ENCODE measurements around the gene RTP5.

Gene RTP5

DNA sequence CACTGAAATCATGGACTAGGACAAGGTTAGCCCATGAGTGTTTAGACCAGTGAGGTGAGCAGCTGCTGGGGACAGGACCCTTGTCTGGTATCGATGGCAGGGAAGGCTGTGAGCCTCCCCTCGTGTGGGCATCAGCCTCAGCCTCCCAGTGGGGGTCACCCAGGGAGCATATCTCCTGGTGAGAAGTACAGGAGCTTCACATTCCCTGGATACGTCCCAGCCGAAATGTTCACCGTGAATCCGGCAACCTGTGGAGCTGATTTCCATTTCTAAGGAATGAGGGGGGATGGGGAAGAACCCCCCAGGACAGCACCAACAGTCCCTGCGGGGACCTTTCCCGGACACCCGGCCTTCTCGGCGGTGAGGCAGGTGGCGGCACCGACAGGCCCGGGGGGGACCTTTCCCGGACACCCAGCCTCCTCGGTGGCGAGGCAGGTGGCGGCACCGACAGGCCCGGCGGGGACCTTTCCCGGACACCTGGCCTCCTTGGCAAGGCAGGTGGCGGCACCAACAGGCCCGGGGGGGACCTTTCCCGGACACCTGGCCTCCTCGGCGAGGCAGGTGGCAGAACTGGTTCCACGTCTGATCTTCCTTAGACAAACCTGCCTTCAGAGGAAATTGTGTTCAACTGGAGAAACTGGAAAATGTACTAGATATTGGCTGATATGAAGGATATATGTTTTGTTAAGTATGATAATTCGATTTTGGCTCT is 21.2 kb downstream of the RTP5 start:
- no peak for FAIRE-seq

DNA sequence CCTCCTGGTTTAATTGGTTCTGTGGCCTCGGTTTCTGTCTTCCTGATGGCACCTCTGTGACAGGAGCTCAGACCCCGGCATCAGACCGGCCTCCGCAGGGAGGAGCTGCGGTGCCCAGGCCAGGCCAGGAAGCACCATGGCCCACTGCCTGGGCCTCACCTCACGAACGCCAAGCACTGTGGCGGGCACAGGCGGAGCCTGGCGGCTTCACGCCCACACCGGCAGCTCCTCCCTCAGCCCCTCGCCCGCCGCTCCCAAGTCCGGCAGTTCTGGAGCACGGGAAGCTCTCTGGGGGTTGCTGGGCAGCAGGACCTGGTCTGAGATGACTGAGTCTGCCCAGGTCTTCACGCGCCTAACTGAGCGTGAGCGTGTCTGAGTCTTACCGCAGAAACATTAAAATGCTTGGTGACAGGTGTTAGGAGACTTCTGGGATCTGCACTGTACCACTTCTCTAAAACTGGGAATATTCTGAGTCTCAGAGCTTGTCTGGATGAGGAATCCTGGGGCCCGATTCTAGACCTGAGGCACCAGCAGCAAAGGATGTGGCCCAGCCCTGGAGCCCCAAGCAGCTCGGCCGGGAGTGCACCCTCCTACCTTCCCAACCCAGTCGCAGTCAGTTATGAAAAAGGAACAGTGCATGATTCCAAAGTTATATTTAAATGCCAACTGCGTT is 21.9 kb downstream of the RTP5 start:
- FAIRE-seq, result peak; percentile 78

DNA sequence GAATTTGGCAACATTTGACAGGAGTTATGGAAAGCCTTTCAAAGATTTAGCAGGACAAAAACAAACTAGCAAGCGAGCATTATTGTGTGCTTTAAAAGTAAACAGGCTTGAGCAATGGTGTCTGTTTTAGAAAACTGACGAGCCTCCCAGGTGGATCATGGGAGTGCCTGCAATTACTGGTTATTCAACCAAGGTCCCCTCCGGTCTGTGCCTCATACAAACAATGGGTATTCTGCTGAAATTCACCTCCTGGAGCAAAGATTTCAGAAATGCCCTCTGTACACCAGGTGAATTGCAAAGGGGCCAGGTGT is 22.4 kb downstream of the RTP5 start:
- FAIRE-seq, result peak; percentile 30

DNA sequence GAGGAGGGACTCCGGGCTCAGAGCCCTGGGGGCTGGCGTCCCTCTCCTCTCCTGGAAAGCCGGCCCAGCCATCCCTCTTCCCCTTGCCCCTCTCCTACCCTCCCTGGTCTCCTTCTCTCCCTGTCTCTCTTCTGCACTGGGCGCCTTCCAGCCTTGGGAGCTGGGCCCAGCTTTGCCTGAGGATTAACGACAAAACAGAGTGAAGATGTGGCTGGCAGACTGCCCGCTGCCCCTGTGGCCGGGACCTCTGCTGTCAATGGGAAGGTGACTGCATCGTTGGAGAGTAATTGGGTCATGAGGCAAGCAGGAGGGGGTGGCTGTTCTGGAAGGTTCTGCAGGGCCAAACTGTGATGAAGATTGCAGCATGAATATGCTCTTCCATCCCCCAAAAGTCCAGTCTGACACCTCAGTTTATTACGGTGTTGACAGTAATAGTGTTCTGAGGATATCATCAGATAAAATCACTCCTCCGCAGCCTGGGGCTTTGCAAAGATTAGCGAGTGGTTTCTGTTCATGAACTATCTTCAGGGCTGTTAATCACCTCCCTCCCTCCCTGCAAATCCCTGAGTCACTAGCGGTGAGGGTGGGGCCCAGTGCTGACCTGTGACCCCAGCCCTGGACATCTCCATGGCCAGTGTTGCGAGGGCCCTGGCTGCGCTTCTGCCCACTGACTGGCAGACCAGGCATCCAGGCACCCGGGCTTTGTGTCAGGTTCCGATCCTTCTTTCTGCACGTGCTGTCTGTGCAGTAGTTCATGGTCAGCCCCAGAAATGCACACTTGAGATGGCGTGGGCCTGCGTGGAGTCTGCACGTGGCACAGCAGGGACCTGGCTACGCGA is 23.0 kb downstream of the RTP5 start:
- no peak for FAIRE-seq

DNA sequence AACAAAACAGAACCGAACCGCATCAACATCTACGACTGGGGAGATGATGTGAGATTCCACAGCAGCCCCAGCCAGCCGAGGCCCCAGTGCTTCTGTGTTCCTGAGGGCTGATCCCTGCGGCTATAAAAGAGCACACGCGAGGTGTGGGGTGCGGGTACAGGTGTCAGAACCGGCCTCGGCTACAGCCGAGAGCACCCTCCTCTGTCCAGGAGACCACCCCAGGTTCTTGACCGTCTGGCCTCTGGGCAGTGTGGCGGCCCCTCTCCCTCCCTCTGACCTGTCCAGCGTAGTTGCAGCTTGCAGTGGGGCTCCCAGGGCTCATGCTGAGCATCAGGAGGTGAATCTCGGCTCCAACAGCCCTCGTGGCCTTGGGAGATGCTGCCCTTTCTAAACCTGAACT is 23.7 kb downstream of the RTP5 start:
- no peak for FAIRE-seq

DNA sequence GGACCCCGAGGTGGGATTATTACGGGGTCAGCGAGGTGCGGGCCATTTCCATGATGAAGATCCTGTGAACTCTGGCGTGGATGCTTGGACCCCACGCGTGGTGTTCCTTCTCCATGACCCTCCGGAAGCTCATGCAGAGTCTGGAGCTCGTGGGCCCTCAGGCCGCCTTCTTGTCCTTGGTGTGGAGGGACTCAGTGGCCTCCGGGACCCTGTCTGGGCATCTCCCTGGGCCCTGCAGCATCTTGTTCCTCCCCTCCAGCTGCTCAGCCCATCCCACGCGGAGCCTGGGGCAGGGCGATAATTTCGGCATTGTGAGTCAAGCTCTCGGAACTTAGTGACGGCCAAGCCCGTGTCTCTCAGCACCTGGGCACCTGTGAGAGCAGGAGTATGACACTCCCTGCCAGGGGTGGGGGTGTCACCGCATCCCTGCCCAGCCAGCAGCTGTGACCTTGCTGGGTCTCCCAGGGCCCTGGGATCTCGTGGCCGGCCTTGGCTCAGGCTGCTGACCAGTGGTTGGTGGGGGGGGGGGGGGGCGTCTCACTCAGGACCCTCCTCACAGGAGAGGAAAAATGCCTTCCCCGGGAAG is 24.6 kb downstream of the RTP5 start:
- FAIRE-seq, result no peak

DNA sequence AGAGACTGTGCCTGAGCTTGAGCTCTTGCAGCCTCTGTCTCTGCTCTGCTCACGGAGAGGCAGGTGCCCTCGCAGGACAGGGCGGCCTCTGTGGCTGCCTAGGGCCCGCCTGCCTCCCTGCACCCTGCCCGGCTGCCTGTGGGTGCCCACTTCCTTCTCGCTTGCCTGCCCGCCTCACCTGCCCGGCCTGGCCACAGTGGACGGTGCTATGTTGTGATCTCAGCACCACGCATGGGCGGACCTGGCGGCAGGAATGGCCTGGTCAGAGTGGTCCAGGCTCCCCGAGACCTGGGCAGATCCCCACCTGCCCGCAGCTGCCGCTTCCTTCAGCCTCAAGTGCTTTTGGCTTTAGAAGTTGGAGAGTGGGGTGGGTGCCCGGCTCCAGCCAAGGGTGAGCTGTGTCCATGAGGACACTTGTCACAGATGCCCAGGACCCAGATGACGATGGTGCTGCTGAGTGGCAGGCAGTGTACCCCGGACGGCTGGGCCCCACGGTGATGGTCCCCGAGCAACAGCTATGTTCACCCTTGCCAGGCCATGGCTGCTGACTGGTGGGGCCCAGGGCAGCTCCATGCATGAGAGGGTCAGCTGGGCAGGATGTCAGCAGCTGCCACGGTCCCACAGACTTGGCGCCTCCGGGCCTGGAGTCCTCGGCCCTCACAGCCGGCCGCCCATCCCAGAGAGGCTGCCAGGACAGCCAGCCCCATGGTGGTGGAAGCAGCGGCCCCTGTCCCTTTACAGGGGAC is 25.3 kb downstream of the RTP5 start:
- no peak for FAIRE-seq

DNA sequence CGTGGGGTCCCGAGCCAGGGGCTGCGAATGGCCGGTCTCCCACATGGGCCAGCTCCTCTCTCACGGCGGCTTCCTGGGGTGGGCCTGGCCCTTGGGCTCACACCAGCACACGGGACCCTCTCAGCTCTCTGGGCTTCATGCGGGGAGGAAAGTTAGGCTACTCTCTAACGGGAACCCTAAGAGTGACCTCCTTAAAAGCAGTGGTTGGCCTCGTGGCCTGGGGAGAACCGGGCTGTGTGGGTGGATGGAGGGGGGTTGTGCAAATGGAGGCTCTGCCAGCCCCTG is 25.8 kb downstream of the RTP5 start:
- no peak for FAIRE-seq

DNA sequence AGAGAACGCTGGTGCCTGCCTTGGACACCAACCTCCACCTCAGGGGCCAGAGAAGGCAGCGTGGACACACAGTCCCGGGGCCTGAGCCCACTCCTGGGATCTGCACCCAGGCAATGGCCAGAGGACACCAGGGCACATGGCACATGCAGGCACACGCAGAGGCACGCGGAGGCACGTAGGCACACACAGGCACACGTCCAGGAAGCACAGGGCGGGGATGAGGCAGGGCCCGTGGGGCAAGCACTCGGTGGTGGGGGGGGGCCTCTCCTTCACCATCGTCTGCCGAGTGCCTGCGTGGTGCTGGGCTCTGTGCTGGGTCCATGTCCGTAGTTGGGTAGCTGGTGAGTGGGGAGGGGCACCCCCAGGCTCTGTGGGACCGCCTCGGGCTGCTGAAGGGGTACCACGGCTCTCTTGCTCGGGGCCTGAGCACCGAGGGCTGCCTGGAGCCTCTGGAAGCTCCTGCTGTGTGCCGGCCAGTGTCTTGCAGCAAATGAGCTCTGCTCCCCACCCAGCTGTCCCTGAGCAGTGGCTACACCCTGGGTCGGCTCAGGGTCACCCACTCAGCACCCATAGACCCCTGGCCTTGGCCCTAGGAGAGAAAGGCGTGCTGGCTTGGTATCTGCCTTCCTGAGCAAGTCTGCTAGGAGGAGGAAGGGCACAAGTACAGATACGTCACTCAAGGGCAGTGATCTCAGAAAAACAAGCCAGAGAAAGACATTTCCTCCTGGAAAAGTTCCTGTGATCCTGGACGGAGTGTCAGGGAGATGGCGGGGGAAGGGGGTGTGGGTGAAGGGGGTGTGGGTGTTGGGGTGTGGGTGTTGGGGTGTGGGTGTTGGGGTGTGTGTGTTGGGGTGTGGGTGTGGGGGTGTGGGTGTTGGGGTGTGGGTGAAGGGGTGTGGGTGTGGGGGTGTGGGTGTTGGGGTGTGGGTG is 26.4 kb downstream of the RTP5 start:
- no peak for FAIRE-seq

DNA sequence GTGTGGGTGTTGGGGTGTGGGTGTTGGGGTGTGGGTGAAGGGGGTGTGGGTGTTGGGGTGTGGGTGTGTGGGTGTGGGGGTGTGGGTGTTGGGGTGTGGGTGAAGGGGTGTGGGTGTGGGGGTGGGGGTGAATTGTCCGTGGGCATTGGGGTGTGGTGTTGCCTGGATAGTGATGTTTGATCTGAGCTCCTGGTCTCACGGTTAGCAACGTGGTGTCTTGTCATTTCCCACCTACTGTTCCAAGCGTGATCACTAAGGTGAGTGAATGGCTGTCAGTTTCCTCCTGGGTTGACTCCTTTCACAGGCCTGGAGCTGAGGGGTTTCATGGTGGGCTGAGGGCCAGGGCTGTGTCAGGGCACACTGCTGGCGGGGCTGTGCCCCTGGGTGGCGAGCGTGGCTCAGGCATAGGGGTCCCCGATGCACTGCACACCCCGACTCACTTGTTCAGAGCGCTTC is 27.2 kb downstream of the RTP5 start:
- no peak for FAIRE-seq

DNA sequence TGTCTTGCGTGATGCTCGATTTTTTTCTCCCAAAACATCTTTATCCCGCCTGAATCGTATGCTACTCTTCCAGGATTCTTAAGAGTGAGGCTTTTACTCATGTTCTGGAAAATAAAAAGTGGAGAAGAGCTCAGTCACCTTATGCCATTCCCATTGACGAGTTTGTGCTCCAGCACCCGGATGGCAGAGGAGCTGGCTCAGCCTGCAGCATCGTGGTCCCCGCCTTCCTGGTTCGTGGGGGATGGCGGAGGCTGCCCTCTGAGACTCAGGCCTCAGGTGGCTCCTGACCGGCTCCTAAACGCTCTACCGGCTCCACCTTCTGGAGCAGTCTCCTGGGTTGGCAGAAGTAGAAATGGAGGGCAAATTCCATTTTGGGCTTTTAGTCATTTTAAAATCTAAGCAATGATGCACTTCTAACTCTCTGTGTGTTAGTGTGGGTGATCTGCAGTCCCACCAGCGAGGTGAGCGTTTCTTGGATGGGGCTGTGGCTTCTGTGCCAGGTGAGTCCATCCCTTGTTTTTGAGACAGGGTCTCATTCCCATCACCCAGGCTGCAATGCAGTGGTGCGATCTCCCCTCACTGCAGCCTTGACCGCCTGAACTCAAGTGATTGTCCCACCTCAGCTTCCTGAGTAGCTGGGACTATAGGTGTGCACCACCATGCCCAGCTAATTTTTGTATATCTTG is 27.8 kb downstream of the RTP5 start:
- no peak for FAIRE-seq

DNA sequence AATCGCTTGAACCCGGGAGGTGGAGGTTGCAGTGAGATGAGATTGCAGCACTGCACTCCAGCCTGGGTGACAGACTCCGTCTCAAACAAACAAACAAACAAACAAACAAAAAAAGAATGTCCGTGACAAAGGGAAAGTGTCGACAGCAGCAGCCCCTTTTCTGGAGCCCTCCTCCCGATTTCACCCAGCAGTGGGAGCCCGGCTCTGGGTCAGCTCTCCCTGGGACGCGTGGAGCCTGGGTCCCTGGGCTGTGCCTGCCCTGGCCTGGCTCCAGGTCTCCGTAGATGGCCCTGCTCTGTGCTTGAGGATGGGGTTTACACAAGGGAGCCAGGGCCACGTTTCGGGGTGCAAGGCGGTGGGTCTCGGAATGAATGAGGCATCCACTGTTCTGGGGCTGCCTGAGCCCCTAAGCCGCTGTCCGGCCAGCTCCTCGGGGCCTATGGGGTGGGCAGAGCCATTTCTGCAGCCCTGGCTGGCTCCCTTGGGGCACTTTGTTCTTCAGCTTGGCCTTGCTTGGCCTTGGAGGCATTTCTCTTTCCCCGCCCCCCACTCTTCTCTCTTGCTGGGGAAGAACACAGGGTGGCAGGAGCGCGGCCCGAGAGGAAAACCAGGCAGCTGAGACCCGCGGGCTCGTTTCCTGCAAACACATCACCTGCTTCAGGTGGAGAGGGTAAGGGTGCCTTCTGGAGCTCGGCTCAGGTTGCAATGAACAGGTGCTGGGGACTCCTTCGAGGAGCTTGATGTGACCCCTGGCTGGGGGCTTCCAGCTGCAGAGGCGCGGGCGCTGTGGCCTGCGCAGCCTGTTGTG is 29.1 kb downstream of the RTP5 start:
- FAIRE-seq, result no peak

DNA sequence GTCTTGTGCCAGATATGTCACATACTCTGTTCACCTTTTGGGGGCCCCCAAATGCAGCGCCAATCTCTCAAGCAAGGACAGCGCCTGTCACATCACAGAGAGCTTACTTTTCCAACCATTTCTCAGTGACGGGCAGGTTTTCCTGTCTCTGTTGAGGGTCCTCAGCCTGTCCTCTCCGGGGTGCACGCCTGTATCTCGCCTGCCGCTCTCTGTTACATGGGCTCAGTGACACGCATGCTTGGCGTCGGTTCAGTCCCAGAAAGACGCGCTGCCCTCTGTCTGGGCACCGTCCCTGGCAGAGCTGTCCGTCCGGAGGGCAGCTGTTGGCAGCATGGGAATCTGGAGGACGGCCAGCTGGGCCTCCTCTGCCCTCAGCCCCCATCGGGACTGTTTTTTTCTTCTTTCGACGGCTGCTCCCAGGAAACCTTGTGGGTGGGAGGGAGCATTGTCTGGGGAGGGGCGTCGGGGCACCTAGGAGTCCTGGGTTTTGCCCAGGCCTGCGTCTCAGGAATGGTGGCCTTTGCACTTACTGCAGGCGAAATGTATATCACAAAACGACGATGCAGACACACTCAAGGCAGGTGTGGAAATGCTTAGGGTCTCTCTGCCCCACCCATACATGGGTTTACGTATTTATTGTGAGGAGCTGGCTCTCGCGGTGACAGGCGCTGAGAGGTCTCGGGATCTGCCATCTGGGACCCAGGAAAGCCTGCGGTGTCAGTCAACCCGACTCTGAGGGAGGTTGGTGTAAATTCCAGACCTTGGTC is 30.9 kb downstream of the RTP5 start:
- no peak for FAIRE-seq

DNA sequence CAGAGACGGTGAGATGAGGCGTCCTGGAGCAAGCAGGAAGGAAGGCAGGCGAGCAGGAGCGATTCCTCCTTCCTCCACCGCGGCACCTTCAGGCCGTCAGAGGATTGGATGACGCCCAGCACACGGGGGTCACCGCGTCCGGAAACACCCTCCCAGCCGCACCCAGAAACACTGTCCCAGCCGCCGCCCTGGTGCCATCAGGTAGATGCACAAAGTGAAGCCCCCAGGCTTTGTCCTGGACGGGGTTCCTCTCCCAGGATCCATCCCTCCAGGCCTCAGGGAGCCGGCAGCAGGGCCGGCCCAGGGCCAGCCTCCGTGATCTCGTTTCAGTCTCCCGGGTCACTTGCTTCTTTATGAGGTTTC is 31.5 kb downstream of the RTP5 start:
- FAIRE-seq, result no peak

DNA sequence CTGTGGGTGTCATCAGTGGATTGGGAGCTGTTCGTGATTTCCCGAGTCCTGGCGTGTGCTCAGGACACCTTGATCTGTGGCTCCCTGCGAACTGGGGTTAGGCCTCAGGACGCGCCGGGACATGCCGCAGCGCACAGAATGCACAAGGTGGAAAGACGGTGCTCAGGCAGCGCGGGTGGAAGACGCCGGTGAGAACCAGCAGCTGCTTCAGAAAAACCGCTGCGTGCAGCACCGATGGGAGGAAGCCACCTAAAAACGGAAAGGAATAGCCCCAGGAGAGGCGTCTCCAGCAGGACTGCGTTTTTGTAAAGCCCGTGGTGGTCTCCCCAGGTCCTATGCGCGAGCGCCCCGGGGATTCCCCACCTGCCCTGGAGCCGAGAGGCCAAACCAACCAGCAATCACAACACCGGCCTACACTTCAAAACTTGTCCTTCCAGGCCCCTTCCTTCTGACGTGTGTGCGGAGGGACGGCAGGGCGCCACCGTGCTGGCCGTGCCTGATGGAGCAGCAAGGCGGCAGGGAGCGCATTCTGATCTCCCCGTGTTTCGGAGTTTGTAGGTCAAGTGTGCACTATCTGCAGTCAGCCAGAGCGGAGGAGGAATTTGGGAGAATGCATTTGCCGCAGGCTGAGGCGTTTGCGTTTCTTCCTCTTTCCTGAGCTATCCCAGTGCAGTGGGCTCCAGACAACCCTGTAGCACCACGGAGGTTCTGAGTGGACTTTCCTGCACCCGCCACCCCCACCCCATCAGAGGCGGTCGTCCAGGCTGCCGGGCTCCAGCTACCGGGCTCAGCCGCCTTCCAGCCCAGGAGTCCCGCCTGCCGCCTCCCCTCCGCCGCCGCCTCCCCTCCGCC is 32.2 kb downstream of the RTP5 start:
- FAIRE-seq, result no peak

DNA sequence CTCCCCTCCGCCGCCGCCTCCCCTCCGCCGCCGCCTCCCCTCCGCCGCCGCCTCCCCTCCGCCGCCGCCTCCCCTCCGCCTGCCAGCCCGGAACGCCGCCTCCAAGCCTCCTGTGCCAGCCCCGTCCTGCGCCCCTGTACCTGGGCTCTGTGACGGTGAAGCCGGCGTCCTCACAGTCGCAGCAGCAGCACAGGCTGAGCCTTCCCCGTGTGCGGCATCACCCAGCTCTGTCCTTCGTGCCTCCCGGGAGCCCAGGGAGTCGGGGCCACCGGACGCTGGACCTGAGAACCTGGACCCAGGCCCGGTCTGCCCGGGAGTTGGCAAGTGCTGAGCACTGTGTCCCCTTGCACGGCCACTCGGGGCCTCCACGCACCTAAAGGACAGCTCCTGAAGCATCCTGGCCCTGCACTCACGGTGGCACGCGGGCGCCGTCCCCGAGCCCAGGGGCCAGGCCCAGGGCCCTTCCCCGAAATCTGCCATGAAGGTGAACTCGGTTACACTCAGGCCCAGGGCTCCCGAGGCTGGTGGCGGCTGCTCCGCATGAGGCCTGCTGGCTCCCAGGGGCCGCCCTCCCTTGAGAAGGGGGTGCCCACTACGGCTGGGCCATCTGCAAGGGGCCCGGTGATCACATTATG is 32.9 kb downstream of the RTP5 start:
- FAIRE-seq, result no peak

DNA sequence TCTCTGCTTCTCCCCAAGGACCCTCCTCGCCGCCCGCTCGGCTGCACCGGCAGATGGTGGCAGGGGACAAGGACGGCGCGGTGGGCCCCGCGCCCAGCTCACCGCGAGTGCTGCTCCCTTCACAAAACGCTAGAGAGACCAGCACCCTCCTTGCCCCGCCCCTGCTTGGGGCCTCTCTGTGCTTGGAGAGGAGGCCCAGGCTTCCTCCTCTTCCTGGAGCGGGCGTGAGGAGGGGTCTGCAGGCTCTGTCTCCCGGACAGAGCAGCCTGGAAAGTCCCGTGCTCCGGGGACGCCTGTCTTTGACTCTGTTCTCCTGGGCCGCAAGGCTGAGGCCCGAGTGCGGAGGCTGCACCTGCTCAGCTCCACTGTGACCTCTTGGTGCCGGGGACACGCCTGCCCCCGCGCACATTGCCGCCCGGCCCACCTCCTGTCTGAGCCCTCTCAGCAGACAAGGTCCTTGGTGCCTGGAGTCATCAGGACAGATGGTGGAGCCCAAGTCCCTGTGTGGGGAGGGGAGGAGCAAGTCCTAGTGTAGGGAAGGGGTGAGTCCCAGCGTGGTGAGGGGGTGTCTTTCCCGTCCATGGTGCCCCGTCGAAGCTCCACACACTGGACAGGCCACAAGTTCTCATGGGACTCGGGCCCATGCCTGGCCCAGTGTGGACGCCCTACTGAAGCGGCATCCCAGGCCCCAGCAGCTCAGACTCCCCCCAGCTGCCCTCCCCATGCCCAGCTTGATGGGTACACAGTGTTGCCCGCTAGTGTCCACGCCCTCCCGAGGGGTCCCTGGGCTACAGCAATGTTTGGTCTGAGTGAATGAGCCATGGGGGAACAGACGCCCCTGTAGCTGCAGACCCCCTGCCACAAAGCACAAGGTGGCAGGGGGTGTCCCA is 33.8 kb downstream of the RTP5 start:
- FAIRE-seq, result no peak
